ENCODE data around the gene BCAS3. TPM values are rescaled to one million over a fixed set of nuclear protein-coding genes. Genes with fewer than 3 reads are reported as not detected.

Gene BCAS3
- total RNA-seq, 2 experiments from 2014 or later: 20.1 to 31.8 TPM

- Histone ChIP-seq H3K36me3 (ENCODE audit: insufficient read depth, low read length) (peaks cover 4% of the 10 kb centered on the region), H3K27ac (ENCODE audit: low read depth in 1 of 2, low read length in 2 of 2) (no peak overlapping the region), H3K4me1 (ENCODE audit: insufficient read depth, low read length) (no peaks in the 10 kb centered on the region), H3K27me3 (ENCODE audit: control insufficient read depth in 1 of 2, insufficient read depth in 2 of 2, low read length in 2 of 2) (no peaks in the 10 kb centered on the region), H3K4me3 (ENCODE audit: low read length) (no peak overlapping the region), H3K9me3 (ENCODE audit: control insufficient read depth in 1 of 2, insufficient read depth in 1 of 2, low read length in 2 of 2) (no peaks in the 10 kb centered on the region)
- Mint-ChIP-seq H3K36me3 (ENCODE audit: low read depth) (peaks cover 5% of the 10 kb centered on the region), H3K9me3 (no peaks in the 10 kb centered on the region), H3K27me3 (no peaks in the 10 kb centered on the region), H3K4me3 (no peak overlapping the region), H3K27ac (no peak overlapping the region), H3K4me1 (ENCODE audit: low read depth) (no peaks in the 10 kb centered on the region)
- POLR2A ChIA-PET: no interaction called here
- CTCF ChIA-PET: no interaction called here
- no peak for ATAC-seq (ENCODE audit: poor library complexity)
- intact Hi-C loops (cut with DNase I, micrococcal nuclease): no loop called here
- DNase-seq: no peak
- TF ChIP-seq CTCF (IDR thresholded peaks at IDR 0.05): no peak
Measured at GRCh38 chr17:61368832-61369450, 691.3 kb downstream of the BCAS3 start.

GRCh38 chr17:61369751-61370150 is 692.1 kb downstream of the BCAS3 start:
- TF ChIP-seq CTCF (IDR thresholded peaks at IDR 0.05): no peak
- ChIA-PET CTCF (no interaction called here), POLR2A (no interaction called here)
- Histone ChIP-seq H3K4me1 (ENCODE audit: insufficient read depth, low read length) (no peaks in the 10 kb centered on the region), H3K9me3 (ENCODE audit: control insufficient read depth in 1 of 2, insufficient read depth in 1 of 2, low read length in 2 of 2) (no peaks in the 10 kb centered on the region), H3K27me3 (ENCODE audit: control insufficient read depth in 1 of 2, insufficient read depth in 2 of 2, low read length in 2 of 2) (no peaks in the 10 kb centered on the region), H3K36me3 (ENCODE audit: insufficient read depth, low read length) (peaks cover 4% of the 10 kb centered on the region), H3K4me3 (ENCODE audit: low read length) (no peak overlapping the region), H3K27ac (ENCODE audit: low read depth in 1 of 2, low read length in 2 of 2) (no peak overlapping the region)
- ATAC-seq (ENCODE audit: poor library complexity) (no peak), DNase-seq (no peak)
- Mint-ChIP-seq H3K4me1 (ENCODE audit: low read depth) (no peaks in the 10 kb centered on the region), H3K36me3 (ENCODE audit: low read depth) (peaks cover 5% of the 10 kb centered on the region), H3K27ac (no peak overlapping the region), H3K27me3 (no peaks in the 10 kb centered on the region), H3K4me3 (no peak overlapping the region), H3K9me3 (no peaks in the 10 kb centered on the region)
- intact Hi-C loops (cut with DNase I, micrococcal nuclease): loop anchor here in 1 of 2 experiments (10.0 kb wide), 1 partner anchor 85 kb away; the partner anchor contains the start of gene TBX4

GRCh38 chr17:61371179-61371578 is 693.5 kb downstream of the BCAS3 start:
- CTCF ChIA-PET: no interaction called here
- Mint-ChIP-seq H3K27ac (no peak overlapping the region), H3K27me3 (no peaks in the 10 kb centered on the region), H3K9me3 (no peaks in the 10 kb centered on the region), H3K4me3 (no peak overlapping the region), H3K4me1 (ENCODE audit: low read depth) (no peaks in the 10 kb centered on the region), H3K36me3 (ENCODE audit: low read depth) (peaks cover 5% of the 10 kb centered on the region)
- DNase-seq (no peak), ATAC-seq (ENCODE audit: poor library complexity) (no peak)
- Histone ChIP-seq H3K4me3 (ENCODE audit: low read length) (no peak overlapping the region), H3K4me1 (ENCODE audit: insufficient read depth, low read length) (no peaks in the 10 kb centered on the region), H3K36me3 (ENCODE audit: insufficient read depth, low read length) (peaks cover 4% of the 10 kb centered on the region), H3K27ac (ENCODE audit: low read depth in 1 of 2, low read length in 2 of 2) (no peak overlapping the region), H3K9me3 (ENCODE audit: control insufficient read depth in 1 of 2, insufficient read depth in 1 of 2, low read length in 2 of 2) (no peaks in the 10 kb centered on the region), H3K27me3 (ENCODE audit: control insufficient read depth in 1 of 2, insufficient read depth in 2 of 2, low read length in 2 of 2) (no peaks in the 10 kb centered on the region)
- intact Hi-C loops (cut with DNase I, micrococcal nuclease): loop anchor here in 1 of 2 experiments (10.0 kb wide), 1 partner anchor 84 kb away; the partner anchor contains the start of gene TBX4
- POLR2A ChIA-PET: no interaction called here
- no peak for TF ChIP-seq CTCF (IDR thresholded peaks at IDR 0.05)
